GM12801 (cell line): Measurements from ENCODE around the gene BATF.

Source experiments
- CTCF ChIP-seq: IDR thresholded peaks from one replicate; pipeline ENCODE4 v1.5.1; 2011; ENCODE audit warnings: control low read depth; ENCODE audit not compliant: insufficient read length; ENCODE audit errors: extremely low read depth

The BATF gene

DNA sequence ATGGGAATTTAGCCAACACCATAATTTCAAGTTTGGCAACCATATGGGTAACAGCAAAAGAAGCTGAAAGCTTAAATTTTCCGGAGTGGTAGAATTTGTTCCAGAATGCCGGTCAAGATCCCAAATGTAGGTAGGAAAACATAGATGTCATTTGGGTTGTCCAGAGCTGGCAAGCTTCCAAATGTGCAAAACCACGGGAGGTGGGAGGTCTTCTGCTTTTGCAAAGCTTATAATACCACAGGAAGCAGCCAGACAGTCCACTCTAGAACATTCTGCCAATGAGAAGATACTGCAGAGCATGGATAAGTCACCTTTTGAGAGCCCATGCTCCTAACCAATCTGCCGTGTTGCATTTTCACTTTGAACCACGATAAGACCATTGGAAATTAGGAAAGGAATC, 26.4 kb upstream of the BATF start:
- no peak for TF ChIP-seq CTCF

DNA sequence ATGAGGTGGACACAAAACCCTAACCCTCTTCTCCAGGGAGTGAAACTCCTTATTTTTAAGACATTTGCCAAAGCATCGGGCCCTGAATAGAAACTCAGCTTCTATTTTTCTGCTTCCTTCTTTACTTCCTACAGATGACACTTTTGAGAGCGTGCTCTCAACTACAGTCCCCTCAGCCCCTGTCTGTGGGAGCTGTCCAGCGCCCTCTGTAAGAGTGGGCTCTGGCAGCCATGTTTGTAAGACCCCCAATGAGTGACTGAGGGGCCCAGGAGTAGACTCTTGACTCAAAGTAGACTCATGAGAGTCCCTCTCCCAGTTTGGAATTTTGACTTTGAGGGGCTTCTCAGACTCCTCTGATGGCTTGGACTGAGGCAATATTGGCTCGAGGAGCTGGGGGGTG, 25.5 kb upstream of the BATF start:
- TF ChIP-seq CTCF: no peak

DNA sequence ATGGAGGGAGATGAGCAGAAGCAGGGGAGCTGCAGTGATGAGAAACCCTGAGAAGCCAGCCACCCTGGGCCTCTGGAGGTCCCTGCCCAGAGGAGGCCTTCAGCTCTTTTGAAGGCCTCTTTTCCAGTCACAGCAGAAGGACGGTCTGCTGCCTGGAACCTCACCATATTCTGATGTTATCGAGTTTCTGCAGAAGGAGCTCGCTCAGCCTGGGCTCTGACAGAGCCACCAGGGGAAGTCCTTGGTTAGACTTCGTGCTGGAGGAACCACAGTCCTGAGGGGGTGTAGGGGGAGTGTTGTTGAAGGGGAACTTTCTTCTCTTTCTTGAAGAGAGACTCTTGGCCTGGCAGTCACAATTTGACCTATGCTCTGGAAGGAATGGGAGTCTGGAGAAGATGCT, 25.1 kb upstream of the BATF start:
- no peak for TF ChIP-seq CTCF

DNA sequence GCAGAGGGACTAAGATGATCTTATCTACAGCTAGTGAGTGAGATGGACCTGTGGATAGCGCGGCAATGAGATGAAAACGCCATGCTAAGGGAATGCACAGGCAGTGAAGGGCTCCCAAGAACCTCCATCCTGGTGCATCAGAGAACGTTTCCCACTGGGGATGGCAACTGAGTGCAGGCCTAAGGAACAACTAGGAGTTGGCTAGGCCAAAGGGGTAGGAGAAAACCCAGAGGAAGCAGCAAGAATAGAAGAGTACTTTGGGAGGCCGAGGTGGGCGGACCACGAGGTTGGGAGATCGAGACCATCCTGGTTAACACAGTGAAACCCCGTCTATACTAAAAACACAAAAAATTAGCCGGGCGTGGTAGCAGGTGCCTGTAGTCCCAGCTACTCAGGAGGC, 24.6 kb upstream of the BATF start:
- TF ChIP-seq CTCF: no peak

GRCh38 chr14:75499084-75499875, 23.0 kb upstream of the BATF start:
- TF ChIP-seq CTCF: no peak

- no peak for TF ChIP-seq CTCF
These were observed 21.2 kb upstream of the BATF start for GRCh38 chr14:75501080-75501479.

DNA sequence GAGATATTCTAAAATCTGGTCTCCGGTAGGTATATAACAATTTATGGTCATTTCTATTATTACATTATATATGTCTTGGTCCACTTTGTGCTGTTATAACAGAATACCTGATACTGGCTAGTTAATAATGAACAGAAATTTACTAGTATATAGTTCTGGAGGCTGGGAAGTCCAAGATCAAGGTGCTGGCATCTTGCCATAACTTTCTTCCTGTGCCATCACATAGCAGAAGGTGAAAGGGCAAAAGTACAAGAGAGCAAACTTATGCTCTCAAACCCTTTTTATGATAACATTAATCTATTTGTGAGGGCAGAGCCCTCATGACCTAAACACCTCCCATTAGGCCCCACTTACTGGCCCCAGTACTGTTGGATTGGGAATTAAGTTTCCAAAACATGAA, 17.9 kb upstream of the BATF start:
- no peak for TF ChIP-seq CTCF

DNA sequence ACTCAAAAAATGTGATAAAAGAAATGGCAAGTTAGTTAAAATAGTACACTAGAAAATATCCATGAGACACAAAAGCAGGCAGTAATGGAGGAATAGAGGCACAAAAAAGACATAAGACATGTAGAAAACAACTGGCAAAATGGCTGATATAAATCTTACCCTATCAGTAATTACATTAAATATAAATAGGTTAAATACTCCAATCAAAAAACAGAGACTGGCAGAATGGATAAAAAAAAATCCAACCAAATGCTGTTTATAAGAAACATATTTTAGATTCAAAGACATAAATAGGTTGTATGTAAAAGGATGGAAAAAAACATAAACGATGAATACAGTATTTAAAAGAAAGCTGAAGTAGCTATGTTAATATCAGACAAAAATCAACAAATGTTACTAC, 15.3 kb upstream of the BATF start:
- no peak for TF ChIP-seq CTCF
